Panc1 (cell line): ENCODE measurements around the gene SNTN. TPM values are rescaled to one million over a fixed set of nuclear protein-coding genes. Genes with fewer than 3 reads are reported as not detected.

Source experiments
- ATAC-seq: fragments of 200-7000 bp; cut with Tn5 transposase; 2 replicates; pipeline ENCODE4 v1.9.1; 2020; ENCODE audit warnings: mild to moderate bottlenecking, moderate library complexity
- BruUV-seq: library from RNA; stranded (reverse); fragments of 400-500 nt; replicated peaks from 2 replicates; lab custom pipeline; 2021; lab: Mats Ljungman, UMichigan
- CTCF ChIA-PET: fragments of 300-600 bp; sonication (Branson Sonifier 250); formaldehyde crosslinking; loops from one replicate; lab custom pipeline; 2022; ENCODE audit warnings: antibody characterized with exemption; lab: Charles Lee
- POLR2A ChIA-PET: fragments of 300-600 bp; sonication (Branson Sonifier 250); formaldehyde crosslinking; loops from one replicate; lab custom pipeline; 2022; ENCODE audit warnings: antibody characterized with exemption; lab: Charles Lee
- DNase-seq: peaks from one replicate; pipeline ENCODE4 v3.0.0-alpha.2; 2010; ENCODE audit warnings: low read depth, low spot score
- H3K27ac ChIP-seq: 2 replicates; pipeline ENCODE4 v1.5.1; 2011; ENCODE audit warnings: mild to moderate bottlenecking, low read length, inconsistent platforms
- H3K27me3 ChIP-seq: fragments of 200-500 bp; sonication (Bioruptor generic); 2 replicates; pipeline ENCODE4 v1.6.0; 2014; ENCODE audit warnings: low read length, inconsistent platforms; ENCODE audit not compliant: control insufficient read depth, insufficient read depth
- H3K36me3 ChIP-seq: fragments of 200-500 bp; sonication (Bioruptor generic); 2 replicates; pipeline ENCODE4 v1.5.1; 2014; ENCODE audit warnings: inconsistent platforms, mild to moderate bottlenecking, low read length, moderate library complexity; ENCODE audit not compliant: control insufficient read depth, insufficient read depth
- H3K4me1 ChIP-seq: 2 replicates; pipeline ENCODE4 v1.5.1; 2011; ENCODE audit warnings: inconsistent platforms, mild to moderate bottlenecking, low read length, moderate library complexity; ENCODE audit not compliant: control insufficient read depth, insufficient read depth
- H3K4me3 ChIP-seq, 2 experiments: 2 replicates each; pipeline ENCODE4 v1.5.1; 2011 to 2012; ENCODE audit warnings: low read depth in 2 of 2, low read length in 2 of 2, mild to moderate bottlenecking in 2 of 2, inconsistent platforms in 1 of 2, moderate library complexity in 1 of 2
- H3K9me3 ChIP-seq: fragments of 200-500 bp; sonication (Bioruptor generic); 2 replicates; pipeline ENCODE4 v1.5.1; 2014; ENCODE audit warnings: low read depth, mild to moderate bottlenecking, inconsistent platforms, low read length, moderate library complexity; ENCODE audit not compliant: control insufficient read depth, insufficient read depth
- POLR2AphosphoS5 ChIP-seq: IDR thresholded peaks from 2 replicates; pipeline ENCODE4 v1.6.1; 2012; ENCODE audit warnings: mild to moderate bottlenecking, low read depth, low read length, moderate library complexity
- REST ChIP-seq, 2 experiments: IDR thresholded peaks; 2 replicates each; pipeline ENCODE4 v1.6.1; 2011 to 2012; ENCODE audit warnings: low read depth in 2 of 2, control low read depth in 1 of 2, low read length in 1 of 2, mild to moderate bottlenecking in 1 of 2, moderate library complexity in 1 of 2; ENCODE audit not compliant: insufficient read depth in 1 of 2
- SIN3A ChIP-seq: IDR thresholded peaks from 2 replicates; pipeline ENCODE4 v1.6.1; 2012; ENCODE audit warnings: low read depth, mild to moderate bottlenecking, low read length, moderate library complexity, borderline replicate concordance; ENCODE audit not compliant: insufficient read depth
- TCF7L2 ChIP-seq: IDR thresholded peaks from 2 replicates; pipeline ENCODE4 v1.6.1; 2011; ENCODE audit warnings: mild to moderate bottlenecking, low read depth, low read length, inconsistent platforms
- in situ Hi-C: cut with HindIII; loops from 2 replicates; pipeline ENCODE4 v1.10.0; 2016; ENCODE audit warnings: low sequenced_read_pairs, low pct_unique_long_range_greater_than_20kb
- intact Hi-C: fragments of 100-400 bp; cut with micrococcal nuclease; formaldehyde crosslinking; loops from one replicate; pipeline ENCODE4 v1.10.0; 2022; ENCODE audit not compliant: unreplicated experiment
- total RNA-seq: library from RNA; stranded (reverse); gene quantifications from one replicate; pipeline ENCODE4 v1.2.1, GENCODE V29; 2021; ENCODE audit not compliant: unreplicated experiment
- TF ChIP-seq, protein P1 (sequence below): fragments of 450-650 bp; IDR thresholded peaks from 2 replicates; pipeline ENCODE4 v1.5.1; 2017; ENCODE audit warnings: mild to moderate bottlenecking

SNTN gene
- total RNA-seq, 1 experiment from 2014 or later, result not detected

GRCh38 chr3:63705092-63705645 is 52.7 kb downstream of the SNTN start:
- no peaks in the 10 kb centered on the region for H3K27me3 ChIP-seq
- in situ Hi-C loops (no loop called here), intact Hi-C loops (no loop called here)
- H3K9me3 ChIP-seq, result no peaks in the 10 kb centered on the region
- BruUV-seq, result no TSS peak
- H3K4me3 ChIP-seq, result no peak overlapping the region
- TF ChIP-seq, protein P1, sequence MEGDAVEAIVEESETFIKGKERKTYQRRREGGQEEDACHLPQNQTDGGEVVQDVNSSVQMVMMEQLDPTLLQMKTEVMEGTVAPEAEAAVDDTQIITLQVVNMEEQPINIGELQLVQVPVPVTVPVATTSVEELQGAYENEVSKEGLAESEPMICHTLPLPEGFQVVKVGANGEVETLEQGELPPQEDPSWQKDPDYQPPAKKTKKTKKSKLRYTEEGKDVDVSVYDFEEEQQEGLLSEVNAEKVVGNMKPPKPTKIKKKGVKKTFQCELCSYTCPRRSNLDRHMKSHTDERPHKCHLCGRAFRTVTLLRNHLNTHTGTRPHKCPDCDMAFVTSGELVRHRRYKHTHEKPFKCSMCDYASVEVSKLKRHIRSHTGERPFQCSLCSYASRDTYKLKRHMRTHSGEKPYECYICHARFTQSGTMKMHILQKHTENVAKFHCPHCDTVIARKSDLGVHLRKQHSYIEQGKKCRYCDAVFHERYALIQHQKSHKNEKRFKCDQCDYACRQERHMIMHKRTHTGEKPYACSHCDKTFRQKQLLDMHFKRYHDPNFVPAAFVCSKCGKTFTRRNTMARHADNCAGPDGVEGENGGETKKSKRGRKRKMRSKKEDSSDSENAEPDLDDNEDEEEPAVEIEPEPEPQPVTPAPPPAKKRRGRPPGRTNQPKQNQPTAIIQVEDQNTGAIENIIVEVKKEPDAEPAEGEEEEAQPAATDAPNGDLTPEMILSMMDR, result no peak
- TF ChIP-seq TCF7L2 (no peak), SIN3A (no peak)
- no peak overlapping the region for H3K27ac ChIP-seq
- ATAC-seq, result no peak
- no peak for DNase-seq
- no peaks in the 10 kb centered on the region for H3K36me3 ChIP-seq
- CTCF ChIA-PET, result interaction anchor here (0.6 kb wide), 1 partner anchor 360 kb away, joined by 3 read pairs; no protein-coding TSS in a partner anchor
- POLR2A ChIA-PET, result no interaction called here
- no peaks in the 10 kb centered on the region for H3K4me1 ChIP-seq

- ChIA-PET CTCF (no interaction called here), POLR2A (no interaction called here)
- Histone ChIP-seq H3K4me1 (no peaks in the 10 kb centered on the region), H3K4me3 (no peak overlapping the region), H3K36me3 (no peaks in the 10 kb centered on the region), H3K27ac (no peak overlapping the region), H3K27me3 (no peaks in the 10 kb centered on the region), H3K9me3 (no peaks in the 10 kb centered on the region)
- ATAC-seq (no peak), DNase-seq (no peak)
- in situ Hi-C loops (no loop called here), intact Hi-C loops (no loop called here)
- TF ChIP-seq TCF7L2 (no peak), SIN3A (no peak), REST (IDR thresholded peaks at IDR 0.05; ENCODE audit: insufficient read depth in 1 of 2, low read depth in 2 of 2, low read length in 1 of 2) (no peak), POLR2AphosphoS5 (no peak)
- TF ChIP-seq, protein P1, result no peak
- BruUV-seq, result no TSS peak
Observed at GRCh38 chr3:63706321-63707085, 54.0 kb downstream of the SNTN start.
